GM13976 (cell line): Measurements from ENCODE around the gene NCAPG2.

Experiments used
- DNase-seq: peaks from one replicate; pipeline ENCODE4 v3.0.0; 2012; ENCODE audit warnings: low spot score
- in situ Hi-C: fragments of 300-500 bp; cut with MboI; formaldehyde crosslinking; loops from one replicate; pipeline ENCODE4 v1.12.0; 2022; ENCODE audit warnings: low sequenced_read_pairs, mixed read lengths, inconsistent platforms; ENCODE audit not compliant: unreplicated experiment
- TF ChIP-seq, protein P1 (sequence below): IDR thresholded peaks from 2 replicates; pipeline ENCODE4 v1.5.1; 2012; ENCODE audit warnings: borderline replicate concordance, mild to moderate bottlenecking; ENCODE audit not compliant: insufficient read depth; ENCODE audit errors: extremely low read depth, missing control alignments, control extremely low read depth

Gene NCAPG2

DNA sequence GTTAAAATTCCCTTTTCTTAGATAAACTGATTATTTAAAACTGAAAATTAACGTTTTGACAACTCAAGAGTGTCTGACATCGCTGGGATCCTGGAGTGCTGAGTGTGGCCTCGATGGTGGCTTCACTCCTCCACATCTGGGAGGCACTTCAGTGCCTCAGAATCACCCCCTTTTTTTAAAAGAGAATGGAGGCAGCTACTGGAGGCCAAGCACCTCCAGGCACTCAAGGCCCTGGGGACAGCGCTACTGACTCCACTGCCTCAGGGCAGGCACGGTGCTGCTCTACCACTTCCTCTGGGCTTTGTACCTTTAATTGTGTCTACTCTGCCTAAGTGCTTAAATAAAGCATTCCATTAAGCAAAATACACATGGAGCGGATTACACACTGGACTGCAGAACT is 27.2 kb upstream of the NCAPG2 start:
- in situ Hi-C loops = no loop called here
- DNase-seq = no peak
- TF ChIP-seq, protein P1, sequence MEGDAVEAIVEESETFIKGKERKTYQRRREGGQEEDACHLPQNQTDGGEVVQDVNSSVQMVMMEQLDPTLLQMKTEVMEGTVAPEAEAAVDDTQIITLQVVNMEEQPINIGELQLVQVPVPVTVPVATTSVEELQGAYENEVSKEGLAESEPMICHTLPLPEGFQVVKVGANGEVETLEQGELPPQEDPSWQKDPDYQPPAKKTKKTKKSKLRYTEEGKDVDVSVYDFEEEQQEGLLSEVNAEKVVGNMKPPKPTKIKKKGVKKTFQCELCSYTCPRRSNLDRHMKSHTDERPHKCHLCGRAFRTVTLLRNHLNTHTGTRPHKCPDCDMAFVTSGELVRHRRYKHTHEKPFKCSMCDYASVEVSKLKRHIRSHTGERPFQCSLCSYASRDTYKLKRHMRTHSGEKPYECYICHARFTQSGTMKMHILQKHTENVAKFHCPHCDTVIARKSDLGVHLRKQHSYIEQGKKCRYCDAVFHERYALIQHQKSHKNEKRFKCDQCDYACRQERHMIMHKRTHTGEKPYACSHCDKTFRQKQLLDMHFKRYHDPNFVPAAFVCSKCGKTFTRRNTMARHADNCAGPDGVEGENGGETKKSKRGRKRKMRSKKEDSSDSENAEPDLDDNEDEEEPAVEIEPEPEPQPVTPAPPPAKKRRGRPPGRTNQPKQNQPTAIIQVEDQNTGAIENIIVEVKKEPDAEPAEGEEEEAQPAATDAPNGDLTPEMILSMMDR = no peak

DNA sequence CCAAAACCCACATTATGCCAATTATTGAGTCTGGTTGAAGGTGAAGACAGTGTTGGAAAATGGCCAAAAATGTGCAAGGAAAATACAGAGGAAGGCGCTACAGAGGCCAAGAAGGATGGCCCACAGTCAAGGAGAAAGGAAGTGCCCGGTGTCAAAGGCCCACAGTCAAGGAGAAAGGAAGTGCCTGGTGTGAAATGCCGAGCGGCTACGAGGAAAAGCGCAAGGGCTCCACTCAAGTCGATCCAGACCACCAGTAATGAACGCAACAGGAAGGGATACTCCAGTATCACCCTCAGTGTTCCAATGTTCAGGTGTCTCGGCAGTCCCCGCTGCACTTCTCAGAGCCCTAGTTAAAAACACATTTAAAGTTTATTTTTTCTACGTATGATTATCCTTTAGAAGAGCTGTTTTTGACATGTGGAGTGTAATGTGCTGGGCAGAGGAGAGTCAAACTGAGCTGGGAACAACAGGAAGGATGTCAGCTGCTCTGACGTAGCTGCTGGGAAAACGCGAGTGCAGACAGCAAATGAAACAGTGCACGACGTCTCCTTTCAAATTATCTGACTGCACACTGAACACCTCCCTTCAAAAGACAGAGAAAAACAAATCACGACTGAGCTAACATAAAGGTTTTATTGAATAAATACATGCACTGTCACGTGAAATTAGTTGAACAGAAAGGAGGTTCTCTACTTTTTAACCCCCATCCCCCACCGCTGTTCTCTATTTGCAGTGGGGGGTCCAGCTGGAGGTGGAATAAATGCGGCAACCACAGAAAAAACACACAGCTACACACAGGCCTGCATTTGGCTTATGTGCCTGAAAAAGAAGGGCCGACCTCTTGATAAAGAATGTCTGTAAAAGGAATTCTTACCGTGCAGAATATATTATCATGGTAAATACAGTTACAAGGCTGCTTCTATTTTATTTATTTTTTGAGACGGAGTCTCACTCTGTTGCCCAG is 26.1 kb upstream of the NCAPG2 start:
- TF ChIP-seq, protein P1 = no peak
- no peak for DNase-seq
- in situ Hi-C loops = no loop called here

DNA sequence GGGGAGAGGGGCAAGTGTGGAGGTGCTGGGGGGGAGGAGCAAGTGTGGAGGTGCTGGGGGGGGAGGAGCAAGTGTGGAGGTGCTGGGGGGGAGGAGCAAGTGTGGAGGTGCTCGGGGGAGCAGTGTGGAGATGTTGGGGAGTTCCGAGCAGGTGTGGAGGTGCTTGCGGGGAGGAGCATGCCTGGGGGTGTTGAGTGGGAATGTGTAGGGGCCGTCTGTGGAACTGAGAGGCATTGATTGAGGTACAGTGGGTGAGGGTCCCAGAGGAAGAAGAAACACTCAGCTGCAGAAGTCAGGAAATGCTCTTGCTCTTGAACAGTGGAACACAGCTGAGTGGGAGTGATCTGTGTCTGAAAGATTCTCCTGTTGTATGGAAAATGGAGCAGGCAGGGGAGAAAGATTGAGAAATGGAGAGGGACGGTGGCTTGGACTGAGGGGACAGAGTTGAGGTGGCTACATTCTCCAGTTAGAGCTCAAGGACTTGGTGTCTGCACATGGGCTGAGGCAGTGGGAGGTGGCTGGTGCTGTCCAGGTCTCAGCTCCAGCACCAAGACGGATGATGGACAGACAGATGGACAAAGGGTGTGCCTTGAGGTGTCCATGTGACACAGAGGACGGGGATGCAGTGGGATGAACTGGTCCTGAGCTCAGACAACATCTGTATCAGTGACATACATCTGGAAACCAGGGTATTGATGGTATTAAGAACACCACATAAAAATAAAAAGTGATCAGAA is 25.2 kb upstream of the NCAPG2 start:
- no peak for DNase-seq
- in situ Hi-C loops = no loop called here
- TF ChIP-seq, protein P1 = no peak

DNA sequence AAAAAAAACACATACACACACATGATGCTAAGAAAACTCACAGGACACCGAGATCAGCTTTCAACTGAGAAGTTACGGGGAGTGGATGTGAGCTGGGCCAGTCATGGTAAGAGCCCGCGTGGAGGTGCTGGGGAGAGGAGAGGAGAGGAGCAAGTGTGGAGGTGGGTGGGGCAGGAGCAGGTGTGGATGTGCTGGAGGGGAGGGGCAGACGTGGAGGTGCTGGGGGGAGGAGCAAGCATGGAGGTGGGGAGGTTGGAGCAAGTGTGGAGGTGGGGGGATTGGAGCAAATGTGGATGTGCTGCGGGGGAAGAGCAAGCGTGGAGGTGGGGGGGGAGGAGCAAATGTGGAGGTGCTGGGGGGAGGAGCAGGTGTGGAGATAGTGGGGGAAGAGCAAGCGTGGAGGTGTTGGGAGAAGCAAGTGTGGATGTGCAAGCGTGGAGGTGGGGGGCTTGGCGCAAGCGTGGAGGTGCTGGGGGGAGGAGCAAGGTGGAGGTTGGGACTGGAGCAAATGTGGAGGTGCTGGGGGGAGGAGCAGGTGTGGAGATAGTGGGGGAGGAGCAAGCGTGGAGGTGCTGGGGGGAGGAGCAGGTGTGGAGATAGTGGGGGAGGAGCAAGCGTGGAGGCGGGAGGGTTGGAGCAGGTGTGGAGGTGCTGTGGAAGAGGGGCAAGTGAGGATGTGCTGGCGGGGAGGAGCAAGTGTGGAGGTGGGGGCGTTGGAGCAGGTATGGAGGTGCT is 24.5 kb upstream of the NCAPG2 start:
- in situ Hi-C loops = no loop called here
- no peak for DNase-seq
- TF ChIP-seq, protein P1 = no peak

DNA sequence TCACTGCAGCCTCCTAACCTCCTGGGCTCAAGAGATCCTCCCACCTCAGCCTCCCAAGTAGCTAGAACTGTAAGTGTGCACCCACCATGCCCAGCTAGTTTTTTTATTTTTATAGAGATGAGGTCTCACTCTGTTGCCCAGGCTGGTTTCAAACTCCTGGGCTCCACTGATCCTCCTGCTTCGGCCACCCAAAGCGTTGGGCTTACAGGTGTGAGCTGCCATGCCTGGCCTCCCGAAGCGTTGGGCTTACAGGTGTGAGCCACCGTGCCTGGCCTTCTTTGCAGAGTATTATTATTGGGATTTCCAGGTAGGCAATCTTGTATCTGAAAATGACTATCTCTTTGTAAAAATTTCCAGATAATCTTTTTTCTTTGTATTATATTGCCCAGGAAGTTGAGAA is 23.1 kb upstream of the NCAPG2 start:
- TF ChIP-seq, protein P1 = no peak
- DNase-seq = no peak
- in situ Hi-C loops = no loop called here

DNA sequence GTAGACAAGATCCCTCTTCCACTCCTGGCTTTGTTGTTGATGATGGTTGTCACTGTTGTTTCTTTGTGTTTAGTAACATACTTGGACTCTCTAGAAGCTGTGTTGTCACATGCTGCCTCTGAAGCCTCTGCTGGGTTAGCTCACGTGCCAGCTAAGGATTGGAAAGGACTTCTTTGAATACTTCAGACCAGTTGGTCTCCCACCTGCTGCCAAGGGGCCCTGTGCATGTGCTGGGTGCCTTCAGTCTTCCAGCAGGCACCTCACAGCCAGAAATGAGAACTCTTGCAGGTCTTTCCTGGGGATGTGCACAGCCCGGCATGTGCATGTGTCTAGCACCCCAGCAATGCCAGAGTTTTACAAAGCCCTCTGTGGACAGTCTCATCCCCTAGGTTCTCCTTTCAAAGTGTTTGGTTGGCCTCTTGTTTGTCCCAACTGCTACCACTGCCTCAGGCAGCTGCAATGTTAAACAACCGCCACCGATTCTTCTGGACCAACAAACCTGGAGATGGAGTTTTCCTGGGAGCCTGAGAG is 21.7 kb upstream of the NCAPG2 start:
- in situ Hi-C loops = no loop called here
- TF ChIP-seq, protein P1 = no peak
- DNase-seq = no peak
